ENCODE data around the gene OPRPN.

Gene OPRPN, protein sequence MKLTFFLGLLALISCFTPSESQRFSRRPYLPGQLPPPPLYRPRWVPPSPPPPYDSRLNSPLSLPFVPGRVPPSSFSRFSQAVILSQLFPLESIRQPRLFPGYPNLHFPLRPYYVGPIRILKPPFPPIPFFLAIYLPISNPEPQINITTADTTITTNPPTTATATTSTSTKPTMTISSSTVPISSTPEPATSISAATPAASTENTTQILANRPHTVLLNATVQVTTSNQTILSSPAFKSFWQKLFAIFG

DNA sequence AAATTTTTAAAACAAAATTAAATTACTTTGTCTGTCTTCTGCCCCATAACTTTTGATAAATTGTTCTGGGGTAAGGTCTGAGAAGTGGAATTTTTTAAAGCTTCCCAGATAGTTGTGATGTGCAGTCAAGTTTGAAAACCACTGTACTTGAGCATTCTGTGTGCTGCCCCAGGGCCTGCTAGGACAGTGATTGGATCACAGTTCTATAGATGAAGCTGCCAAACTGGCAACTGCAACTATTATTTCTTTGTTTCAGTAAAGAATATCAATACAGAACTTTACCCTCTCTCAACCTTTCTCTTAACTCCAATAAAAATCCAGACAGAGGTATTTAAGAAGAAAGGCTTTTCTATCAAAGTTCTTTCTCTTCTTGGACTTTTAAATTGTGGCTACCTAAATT lies at the start of gene OPRPN:
Gene OPRPN, plus strand, starts transcription at position 361 of the 400 bp plus-strand sequence. CDS start 1,346 bp downstream, outside the sequence.
- DNase-seq, result no peak

- no peak for DNase-seq
Observed at GRCh38 chr4:70356185-70356584, 41.6 kb upstream of the OPRPN start.

GRCh38 chr4:70359115-70359661 lies 38.6 kb upstream of the OPRPN start:
- DNase-seq, result no peak

DNA sequence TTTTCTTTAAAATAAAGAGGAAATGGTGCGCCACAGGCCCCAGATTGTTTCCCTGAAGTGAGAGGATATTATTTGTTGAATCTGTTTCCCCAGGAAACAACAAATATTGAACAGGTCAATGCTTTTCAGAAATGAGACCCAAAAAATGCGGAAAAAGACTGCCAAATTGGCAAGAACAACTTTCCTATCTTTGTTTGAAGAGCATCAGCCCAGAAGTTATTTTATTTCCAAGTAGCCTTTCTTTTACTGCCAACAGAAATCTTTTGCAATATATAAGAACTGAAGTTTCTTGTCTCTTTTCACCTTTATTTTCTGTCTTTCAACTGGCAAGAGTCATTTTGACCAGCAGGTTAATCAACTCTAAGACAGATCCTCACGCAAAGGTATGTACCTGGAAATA lies 37.3 kb upstream of the OPRPN start, which contains the start of gene SMR3A:
Gene SMR3A, plus strand, starts transcription at position 301 of the 400 bp plus-strand sequence. CDS start 1,356 bp downstream, outside the sequence.
- DNase-seq, result no peak

DNA sequence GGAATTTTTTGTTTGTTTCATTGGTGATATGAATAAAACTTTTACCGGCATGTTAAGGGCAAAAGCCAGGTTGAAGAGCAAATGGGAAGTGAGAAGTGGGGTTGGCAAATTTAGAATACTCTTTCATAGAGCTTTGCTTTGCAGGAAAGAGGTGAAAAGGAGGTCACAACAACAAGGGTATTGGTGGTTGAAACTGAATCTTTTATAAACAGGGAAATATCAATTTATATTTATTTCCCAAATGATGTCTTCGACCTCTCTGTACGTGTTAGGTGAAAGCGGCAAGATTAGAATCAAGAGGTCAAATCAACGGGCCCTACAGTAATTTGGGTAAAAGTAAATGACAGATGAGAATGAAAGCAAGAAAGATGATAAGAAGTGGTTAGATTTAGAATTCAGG lies 33.7 kb upstream of the OPRPN start:
- DNase-seq, result no peak

DNA sequence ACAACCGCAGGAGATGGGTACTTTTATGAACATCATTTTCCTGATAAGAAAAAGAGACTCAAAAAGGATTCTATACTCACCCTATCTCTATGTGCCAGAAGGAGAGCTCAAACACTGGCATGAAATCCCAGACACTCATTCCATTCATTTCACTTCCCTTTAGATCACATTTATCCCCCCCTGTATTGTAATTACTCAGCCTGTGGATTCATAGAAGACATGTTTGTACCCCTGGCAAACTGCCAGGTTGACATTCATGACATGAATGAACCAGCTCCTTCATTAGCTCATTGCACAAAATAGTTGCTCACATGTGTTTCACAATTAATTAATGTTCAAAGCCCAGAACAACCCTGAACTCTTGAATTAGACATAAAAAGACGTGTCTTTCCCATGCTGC lies 32.3 kb upstream of the OPRPN start:
- no peak for DNase-seq

DNA sequence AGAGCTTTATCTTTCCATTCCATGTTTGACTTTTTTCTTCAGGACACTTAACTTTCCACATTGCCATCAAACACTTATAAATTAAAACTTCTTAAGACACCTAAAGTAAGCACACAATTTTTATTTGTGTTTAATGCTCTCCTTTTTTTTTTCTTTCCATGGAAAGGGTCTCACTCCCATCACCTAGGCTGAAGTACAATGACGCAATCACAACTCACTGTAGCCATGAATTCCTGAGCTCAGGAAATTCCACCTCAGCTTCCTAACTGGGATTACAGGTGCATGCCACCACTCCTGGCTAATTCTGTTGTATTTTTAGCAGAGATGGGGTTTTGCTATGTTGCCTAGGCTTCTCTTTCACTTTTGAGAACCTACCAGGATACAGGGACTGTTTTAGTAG lies 29.9 kb upstream of the OPRPN start:
- DNase-seq, result no peak

- no peak for DNase-seq
Observed at GRCh38 chr4:70371987-70372386, 25.8 kb upstream of the OPRPN start.

GRCh38 chr4:70372760-70373159 lies 25.0 kb upstream of the OPRPN start:
- DNase-seq, result no peak

DNA sequence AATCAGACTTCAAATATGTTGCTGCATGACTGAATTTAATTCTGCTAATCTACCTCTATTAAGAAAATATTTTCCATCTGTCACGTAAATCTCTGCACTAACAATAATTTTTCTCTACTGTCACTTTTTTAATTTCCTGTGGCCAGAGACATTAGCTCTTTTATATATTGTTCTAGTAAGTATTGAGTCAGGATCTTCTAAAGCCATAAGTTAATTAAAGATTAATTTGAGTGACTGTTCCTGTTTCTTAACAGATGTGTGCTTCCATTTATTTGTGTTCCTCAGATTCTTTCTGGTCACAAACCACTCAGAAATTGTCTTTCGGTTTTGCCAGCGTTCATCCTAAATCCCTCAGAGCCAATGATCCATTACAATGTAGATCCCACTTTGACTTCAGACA lies 17.2 kb upstream of the OPRPN start:
- no peak for DNase-seq

DNA sequence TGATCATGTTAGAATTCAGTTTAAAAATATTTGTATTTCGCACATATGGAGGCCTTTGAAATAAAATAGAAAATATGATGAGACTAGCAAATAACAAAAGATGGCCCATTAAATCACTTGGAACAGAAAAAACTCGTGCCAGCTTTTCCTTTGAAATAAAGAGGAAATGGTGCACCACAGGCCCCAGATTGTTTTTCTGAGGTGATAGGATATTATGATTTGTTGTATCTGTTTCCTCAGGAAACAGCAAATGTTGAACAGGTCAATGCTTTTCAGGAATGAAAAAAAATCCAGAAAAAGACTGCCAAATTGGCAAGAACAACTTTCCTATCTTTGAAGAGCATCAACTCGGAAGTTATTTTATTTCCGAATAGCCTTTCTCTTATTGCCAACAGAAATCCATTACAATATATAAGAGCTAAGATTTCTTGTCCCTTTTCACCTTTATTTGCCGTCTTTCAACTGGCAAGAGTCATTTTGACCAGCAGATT lies 15.0 kb upstream of the OPRPN start, which contains the start of gene SMR3B:
Gene SMR3B, plus strand, starts transcription at position 441 of the 491 bp plus-strand sequence. CDS start 1,380 bp downstream, outside the sequence.
- no peak for DNase-seq

- no peak for DNase-seq
Observed at GRCh38 chr4:70392057-70392776, 5.5 kb upstream of the OPRPN start.

DNA sequence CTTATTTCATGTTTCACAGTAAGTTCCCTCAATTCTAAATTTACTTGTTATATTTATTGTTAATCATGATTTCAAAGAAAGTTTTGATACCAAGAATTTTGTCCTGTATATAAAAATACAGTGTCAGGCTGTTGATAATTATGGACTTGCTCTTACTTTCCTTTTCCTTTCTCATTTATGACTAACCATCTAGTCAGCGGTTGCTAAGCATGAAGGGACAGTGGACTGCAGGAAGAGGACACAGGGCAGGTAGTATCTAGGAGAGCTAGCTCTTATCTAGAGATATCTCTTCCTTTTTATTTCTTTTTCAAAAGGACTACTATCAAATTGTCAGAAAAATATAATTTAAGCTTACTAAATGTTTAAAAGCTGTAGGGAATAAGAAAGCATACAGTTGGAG lies 1.6 kb downstream of the OPRPN start:
- no peak for DNase-seq

GRCh38 chr4:70402762-70403161 lies 5.0 kb downstream of the OPRPN start:
- DNase-seq, result no peak

DNA sequence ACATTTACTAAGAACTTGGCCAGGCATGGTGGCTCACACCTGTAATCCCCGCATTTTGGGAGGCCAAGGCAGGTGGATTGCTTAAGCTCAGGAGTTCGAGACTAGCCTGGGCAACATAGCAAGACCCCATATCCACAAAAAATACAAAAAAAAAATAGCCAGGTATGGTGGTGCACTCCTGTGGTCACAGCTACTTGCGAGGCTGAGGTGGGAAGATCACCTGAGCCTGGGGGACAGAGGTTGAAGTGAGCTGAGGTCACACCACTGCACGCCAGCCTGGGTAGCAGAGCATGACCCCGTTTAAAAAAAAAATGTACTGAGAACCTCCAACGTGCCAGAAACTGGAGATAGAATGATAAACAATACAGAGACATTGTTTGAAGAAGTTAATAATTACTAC lies 8.0 kb downstream of the OPRPN start:
- DNase-seq, result no peak

GRCh38 chr4:70425306-70425705 lies 27.6 kb downstream of the OPRPN start:
- no peak for DNase-seq

GRCh38 chr4:70426789-70427188 lies 29.0 kb downstream of the OPRPN start:
- no peak for DNase-seq

- DNase-seq, result no peak
Observed at GRCh38 chr4:70437197-70437596, 39.5 kb downstream of the OPRPN start.

DNA sequence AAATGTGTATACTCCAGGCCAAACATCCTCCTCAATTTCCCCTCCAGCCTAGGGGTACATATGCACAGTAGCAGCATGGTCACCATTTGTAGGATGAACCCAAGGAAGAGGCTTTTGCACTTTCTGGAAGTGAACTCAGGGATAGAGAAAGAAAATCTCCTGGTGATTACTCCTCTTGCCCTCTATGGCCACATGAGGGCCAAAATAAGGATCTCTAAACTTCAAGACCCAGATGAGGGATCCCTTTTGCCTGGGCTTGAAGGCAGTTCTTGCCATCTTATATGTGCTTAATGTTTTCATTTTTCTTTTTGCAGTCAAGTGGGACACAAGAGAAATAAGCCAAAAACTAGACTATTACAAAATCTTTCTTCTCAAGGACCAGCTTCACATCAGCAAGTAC lies 44.7 kb downstream of the OPRPN start:
- no peak for DNase-seq

GRCh38 chr4:70443329-70443728 lies 45.6 kb downstream of the OPRPN start:
- DNase-seq, result no peak

GRCh38 chr4:70449220-70449619 lies 51.5 kb downstream of the OPRPN start:
- DNase-seq, result no peak

DNA sequence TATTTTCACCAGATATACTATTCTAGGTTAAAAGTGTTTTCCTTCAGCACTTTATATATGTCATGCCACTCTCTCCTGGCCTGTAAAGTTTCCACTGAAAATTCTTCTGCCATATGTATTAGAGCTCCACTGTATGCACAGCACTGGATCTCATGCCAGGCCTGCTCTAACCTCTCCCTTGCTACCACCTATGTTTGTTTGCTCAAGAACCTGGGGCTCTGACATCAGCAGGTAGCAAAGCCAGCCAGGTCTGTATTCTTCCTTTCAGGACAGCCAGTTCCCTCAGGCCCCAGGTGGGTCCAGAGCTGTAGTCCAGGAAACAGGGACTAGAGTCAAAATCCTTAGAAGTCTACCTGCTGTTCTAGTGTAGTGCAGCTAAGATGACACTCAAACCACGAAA lies 55.2 kb downstream of the OPRPN start:
- no peak for DNase-seq

Measured in DMS79 treated with DMSO at 0.1 percent for 48 hours (cell line).